H7 (cell line): ENCODE results near the gene ZNF221. TPM values are rescaled to one million over a fixed set of nuclear protein-coding genes. Genes with fewer than 3 reads are reported as not detected.

Source experiments
- DNase-seq: peaks from one replicate; pipeline ENCODE4 v3.0.0; 2012
- H3K27me3 ChIP-seq: 2 replicates; pipeline ENCODE4 v1.6.0; 2011; ENCODE audit warnings: mild to moderate bottlenecking, low read length; ENCODE audit not compliant: control insufficient read depth, insufficient read depth
- H3K36me3 ChIP-seq: replicated peaks from 2 replicates; pipeline ENCODE4 v1.5.1; 2011; ENCODE audit warnings: low read length; ENCODE audit not compliant: control insufficient read depth, insufficient read depth
- H3K4me3 ChIP-seq: 2 replicates; pipeline ENCODE4 v1.5.1; 2011; ENCODE audit warnings: low read depth, mild to moderate bottlenecking, control low read depth, low read length, moderate library complexity; ENCODE audit not compliant: insufficient read depth
- total RNA-seq: library from RNA; depleted of rRNA; stranded (reverse); fragments of >200 nt; shearing (Covaris generic); gene quantifications from 2 replicates; pipeline ENCODE4 v1.2.3, GENCODE V29; 2014; rRNA removed

Gene ZNF221
- 2.2 and 3.0 TPM in 2 replicates for total RNA-seq

DNA sequence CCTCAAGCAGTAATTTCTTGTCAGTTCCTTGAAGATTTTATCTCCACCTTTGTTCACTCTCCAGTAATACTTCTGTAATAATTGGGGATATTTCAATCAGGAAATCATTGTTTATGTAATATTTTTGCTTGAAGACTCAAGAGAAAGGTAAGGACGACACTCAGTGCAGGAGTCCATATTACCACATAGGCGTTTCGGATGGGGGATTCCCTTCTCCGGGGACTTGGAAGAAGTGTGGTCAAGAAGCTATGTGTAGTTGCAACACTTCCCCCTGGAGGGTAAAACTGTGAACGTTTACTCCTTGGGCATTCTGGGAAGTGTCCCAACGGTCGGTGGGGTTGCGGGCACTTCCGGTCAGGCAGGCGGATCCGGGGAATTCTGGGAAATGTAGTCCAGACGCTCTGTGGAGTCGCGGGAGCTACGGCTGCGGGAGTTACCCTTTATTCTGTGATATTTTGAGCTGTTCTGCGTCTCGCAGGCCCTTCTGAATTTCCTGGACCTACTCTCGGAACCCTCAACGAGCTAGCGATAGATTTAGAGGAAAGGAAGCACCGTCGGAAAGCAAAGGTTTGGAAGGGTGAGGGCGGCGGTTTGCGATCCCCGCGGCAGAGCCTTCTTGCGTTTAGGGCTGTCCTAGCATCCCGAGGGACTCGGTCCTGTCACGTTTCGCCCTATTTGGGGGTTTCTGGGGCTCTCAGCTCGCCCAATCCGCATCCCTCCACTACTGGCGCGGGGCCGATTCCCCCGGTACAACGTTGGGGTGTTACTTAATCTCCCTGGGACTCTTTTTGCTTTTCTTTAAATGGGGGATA is at the start of gene ZNF221:
ZNF221 (plus strand) TSS at position 395 of the 812 bp plus-strand sequence. CDS start 11,499 bp downstream, outside the sequence.
- DNase-seq: peak; percentile 91
- Histone ChIP-seq H3K27me3 (no peaks in the 10 kb centered on the region), H3K4me3 (peak within 1 kb of the TSS; percentile 79), H3K36me3 (no peaks in the 10 kb centered on the region)

DNA sequence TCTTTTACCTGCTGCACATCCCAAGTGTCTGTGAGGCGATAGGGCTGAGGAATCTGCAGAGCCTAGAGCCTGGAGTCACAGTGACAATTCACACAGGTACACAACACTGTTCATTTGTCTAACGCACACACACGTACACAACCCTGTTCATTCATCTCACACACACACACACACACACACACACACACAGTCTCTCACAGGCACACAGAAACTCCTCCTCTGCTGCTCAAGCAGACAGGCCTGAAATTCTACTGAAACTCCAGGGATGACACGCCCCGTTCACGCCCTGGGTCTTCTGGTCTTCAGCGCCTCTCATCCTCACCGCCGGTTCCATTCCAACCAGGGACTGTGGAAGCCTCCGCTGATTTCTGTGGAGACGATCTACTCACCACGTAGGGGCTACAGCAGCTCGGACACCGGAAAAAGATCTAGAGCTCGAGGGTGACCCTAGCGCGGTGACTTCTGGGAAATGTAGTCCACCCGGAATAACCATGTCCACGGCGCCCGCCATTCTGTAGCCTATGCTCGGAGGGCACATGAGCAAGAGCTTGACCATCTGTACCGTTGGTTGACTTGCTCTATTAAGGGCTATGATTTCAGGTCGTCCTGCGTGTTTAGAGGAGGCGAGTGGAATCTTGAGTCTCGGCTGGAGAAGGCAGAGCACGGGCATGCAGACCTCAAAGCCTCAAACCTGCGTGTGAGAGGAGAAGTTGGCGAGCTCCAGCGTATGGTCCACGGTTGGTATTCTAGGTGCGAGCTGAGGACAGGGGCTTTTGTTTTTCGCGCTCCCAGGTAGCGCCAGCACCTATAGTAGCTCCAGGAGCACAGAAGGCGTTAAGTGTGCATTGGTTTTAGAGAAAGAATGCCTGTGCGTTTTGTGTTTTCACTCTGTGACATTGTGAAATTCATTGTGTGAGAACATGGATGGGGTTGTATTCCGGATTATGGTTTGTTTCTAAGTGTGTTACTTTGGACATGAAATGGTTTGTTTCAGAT is 49.3 kb upstream of the ZNF221 start:
- DNase-seq: peak; percentile 35
- Histone ChIP-seq H3K27me3 (no peaks in the 10 kb centered on the region), H3K36me3 (no peaks in the 10 kb centered on the region), H3K4me3 (peak overlapping the region; percentile 53)

DNA sequence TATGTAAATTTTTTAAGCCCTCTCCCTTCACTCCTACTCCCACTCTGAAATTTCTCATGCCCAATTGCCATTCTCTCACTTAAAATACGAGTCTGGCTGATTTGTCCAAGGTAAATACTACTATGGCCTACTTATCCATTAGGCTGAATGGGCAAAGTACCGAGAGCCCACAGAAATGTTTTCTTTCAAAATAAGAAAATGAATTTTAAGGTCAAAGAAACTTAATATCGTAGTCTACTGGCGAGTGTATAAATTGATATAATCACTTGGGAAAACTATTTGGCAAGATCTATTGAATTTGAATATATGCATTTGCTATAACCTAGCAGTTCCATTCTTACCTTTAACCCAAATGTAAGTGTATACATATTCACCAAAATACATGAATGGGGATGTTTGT is 48.6 kb upstream of the ZNF221 start:
- Histone ChIP-seq H3K4me3 (no peak overlapping the region), H3K36me3 (no peaks in the 10 kb centered on the region), H3K27me3 (no peaks in the 10 kb centered on the region)
- no peak for DNase-seq

DNA sequence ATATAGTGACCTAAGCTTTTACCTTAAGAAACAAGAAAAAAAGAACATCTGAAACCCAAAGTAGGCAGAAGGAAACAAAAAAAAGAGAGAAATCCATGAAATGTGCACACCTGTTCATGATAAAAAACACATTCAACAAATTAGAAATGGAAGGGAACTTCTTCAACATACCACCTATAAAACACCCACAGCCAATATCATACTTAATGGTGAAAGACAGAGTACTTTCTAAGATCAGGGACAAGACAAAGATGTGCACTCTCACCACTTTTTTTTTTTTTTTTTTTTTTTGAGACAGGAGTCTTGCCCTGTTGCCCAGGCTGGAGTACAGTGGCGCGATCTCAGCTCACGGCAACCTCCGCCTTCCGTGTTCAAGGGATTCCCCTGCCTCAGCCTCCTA is 45.1 kb upstream of the ZNF221 start:
- Histone ChIP-seq H3K4me3 (no peak overlapping the region), H3K36me3 (no peaks in the 10 kb centered on the region), H3K27me3 (no peaks in the 10 kb centered on the region)
- no peak for DNase-seq

DNA sequence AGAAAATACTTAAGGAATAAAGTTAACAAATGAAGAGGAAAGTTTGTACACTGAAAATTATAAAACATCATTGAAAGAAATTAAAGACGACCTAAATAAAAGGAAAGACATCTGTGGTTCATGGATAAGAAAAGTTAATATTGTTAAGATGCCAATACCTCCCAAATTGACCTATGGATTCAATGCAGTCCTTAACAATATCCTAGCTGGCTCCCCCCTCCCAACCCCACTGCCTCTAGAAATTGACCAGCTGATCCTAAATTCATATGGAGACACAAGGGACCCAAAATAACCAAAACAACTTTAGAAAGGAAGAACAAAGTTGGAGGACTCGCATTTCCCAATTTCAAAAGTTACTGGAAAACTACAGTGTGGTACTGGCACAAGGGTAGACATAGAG is 44.3 kb upstream of the ZNF221 start:
- DNase-seq: no peak
- H3K4me3 ChIP-seq: no peak overlapping the region
- H3K36me3 ChIP-seq: no peaks in the 10 kb centered on the region
- H3K27me3 ChIP-seq: no peaks in the 10 kb centered on the region

DNA sequence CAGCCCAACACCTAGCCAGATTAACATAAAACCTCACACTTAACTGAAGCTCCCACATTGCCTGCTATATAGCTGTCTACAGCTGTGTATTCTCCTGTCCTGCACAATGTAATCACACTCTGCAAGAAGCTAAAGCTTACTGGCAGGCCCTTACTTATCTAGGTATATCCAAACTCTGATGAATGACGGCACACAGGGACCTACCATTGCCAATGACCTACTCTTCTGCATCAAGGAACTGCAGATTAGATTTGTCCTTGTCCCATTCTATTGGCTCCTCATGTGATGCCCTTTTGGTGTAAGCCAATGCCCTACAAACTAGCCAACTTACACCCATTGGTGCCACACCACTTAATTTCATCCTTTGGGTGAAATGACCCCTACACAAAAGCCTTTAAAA is 42.4 kb upstream of the ZNF221 start:
- DNase-seq: no peak
- Histone ChIP-seq H3K36me3 (peaks cover 3% of the 10 kb centered on the region), H3K27me3 (no peaks in the 10 kb centered on the region), H3K4me3 (no peak overlapping the region)

DNA sequence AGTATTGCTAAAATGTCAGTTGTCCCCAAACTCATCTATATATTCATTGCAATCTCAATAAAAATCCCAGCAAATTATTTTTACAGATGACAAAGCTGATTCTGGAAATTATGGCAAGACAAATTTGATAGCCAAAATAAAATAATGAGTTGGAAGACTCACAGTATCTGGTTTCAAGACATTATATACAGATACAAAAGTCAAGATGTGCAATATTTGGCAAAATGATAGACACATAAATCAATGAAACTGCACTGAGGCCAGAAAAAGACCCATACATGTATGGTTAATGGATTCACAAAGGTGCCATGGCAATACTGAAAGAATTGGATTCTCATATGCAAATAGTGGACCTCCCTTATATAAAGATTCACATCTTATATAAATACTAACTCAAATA is 40.1 kb upstream of the ZNF221 start:
- DNase-seq: no peak
- no peaks in the 10 kb centered on the region for H3K27me3 ChIP-seq
- peaks cover 20% of the 10 kb centered on the region for H3K36me3 ChIP-seq
- no peak overlapping the region for H3K4me3 ChIP-seq

DNA sequence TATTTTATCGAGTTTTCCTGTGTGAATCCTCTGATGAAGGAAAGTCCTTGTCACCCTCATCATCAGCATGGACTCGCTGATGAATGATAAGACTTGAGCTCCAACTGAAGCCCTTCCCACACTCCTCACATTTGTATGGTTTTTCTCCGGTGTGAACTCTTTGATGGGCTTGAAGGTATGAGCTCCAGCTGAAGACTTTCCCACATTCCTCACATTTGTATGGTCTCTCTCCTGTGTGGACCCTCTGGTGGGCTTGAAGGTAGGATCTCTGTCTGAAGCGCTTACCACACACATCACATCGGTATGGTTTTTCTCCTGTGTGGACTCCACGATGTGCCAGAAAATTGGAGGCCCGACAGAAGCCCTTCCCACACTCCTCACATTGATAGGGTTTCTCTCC is 37.6 kb upstream of the ZNF221 start:
- DNase-seq: no peak
- Histone ChIP-seq H3K36me3 (peaks cover 25% of the 10 kb centered on the region), H3K4me3 (no peak overlapping the region), H3K27me3 (no peaks in the 10 kb centered on the region)

DNA sequence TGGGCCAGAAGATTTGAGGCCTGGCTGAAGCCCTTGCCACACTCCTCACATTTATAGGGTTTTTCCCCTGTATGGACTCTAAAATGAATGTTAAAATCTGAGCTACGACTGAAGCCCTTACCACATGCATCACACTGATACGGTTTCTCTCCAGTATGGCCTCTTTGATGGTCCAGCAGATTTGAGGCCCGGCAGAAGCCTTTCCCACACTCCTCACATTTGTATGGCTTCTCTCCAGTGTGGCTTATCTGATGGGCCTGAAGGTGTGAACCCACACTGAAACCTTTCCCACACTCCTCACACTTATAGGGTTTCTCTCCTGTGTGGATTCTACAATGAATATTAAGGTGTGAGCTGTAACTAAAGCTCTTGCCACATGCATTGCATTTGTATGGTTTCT is 37.0 kb upstream of the ZNF221 start:
- Histone ChIP-seq H3K27me3 (no peaks in the 10 kb centered on the region), H3K4me3 (no peak overlapping the region), H3K36me3 (peaks cover 25% of the 10 kb centered on the region)
- DNase-seq: no peak

DNA sequence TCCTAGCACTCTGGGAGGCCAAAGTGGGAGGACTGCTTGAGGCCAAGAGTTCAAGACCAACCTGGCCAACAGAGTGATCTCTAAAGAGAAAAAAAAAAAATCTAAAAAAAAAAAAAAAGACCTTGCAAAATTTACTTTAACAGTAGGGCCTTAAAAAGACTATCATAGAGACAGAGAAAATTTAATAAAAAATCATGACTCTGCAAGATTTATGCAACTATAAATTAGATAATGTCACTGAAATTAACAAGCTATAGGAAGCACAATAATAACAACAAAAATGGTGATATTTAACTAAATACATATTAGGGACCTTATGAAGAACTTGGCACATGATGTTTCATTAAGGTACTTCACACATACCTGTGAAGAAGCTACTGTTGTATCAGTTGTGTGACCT is 27.2 kb upstream of the ZNF221 start:
- Histone ChIP-seq H3K27me3 (no peaks in the 10 kb centered on the region), H3K4me3 (no peak overlapping the region), H3K36me3 (peaks cover 20% of the 10 kb centered on the region)
- DNase-seq: no peak

DNA sequence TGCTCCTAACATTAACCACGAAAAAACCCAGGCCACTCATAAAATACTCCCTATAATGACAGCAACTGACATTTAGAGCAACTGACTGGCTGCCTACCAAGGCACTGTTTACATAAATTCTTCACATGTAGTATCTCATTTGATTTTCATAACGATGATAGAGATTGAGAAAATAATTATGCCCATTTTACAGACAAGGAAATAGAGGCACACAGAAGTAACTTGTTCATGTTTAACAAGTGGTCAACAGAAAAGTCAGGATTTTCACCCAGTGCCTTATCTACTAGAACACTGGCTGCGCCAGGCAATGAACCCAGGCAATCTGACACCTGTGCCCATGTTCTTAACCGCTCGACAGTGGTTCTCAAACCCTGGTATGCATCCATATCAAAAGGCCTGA is 22.2 kb upstream of the ZNF221 start:
- Histone ChIP-seq H3K27me3 (no peaks in the 10 kb centered on the region), H3K4me3 (no peak overlapping the region), H3K36me3 (peaks cover 23% of the 10 kb centered on the region)
- DNase-seq: no peak

DNA sequence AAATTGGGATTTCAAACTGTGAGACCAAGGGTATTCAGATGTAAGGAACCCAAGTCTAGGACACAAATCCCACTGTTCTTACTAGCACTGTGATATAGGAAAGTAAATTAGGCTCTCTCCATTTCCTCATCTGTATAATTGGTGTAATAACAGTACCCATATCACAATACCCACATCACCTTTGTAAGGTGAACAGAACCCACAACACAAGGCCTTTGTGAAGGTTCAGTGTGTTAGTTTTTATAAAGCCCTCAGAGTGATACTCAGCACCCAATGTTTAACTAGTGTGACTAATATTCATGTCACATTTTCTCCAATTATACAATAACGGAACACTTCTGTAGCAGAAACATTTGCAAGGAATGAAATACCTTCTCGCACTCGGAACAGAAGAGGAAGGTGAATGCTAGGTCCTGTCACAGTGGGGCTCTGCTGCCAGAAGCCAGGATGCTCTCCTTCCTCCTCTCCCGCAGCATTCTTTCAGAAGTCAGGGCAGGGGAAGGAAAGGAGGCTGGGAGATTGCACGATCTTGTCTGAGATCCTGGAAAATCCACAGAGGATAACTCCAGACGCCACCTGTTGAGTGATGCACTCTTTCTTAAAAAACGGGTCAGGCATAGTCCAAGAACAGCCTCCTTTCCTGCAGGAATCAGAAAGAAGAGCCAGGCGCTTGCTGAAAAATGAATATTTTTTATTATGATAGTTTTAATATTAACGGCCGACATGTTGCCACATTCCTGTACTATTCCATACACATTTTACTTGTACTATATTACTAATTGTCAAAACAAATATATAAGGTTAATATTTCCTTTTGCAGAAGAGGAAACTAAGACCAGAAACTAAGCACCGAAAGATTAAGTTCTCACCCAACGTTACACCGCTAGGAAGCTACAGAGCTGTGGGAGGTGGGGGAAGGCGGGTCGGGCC is 16.7 kb upstream of the ZNF221 start:
- peak; percentile 17 for DNase-seq
- H3K36me3 ChIP-seq: peaks cover 9% of the 10 kb centered on the region
- peak overlapping the region; percentile 81 for H3K4me3 ChIP-seq
- no peaks in the 10 kb centered on the region for H3K27me3 ChIP-seq

DNA sequence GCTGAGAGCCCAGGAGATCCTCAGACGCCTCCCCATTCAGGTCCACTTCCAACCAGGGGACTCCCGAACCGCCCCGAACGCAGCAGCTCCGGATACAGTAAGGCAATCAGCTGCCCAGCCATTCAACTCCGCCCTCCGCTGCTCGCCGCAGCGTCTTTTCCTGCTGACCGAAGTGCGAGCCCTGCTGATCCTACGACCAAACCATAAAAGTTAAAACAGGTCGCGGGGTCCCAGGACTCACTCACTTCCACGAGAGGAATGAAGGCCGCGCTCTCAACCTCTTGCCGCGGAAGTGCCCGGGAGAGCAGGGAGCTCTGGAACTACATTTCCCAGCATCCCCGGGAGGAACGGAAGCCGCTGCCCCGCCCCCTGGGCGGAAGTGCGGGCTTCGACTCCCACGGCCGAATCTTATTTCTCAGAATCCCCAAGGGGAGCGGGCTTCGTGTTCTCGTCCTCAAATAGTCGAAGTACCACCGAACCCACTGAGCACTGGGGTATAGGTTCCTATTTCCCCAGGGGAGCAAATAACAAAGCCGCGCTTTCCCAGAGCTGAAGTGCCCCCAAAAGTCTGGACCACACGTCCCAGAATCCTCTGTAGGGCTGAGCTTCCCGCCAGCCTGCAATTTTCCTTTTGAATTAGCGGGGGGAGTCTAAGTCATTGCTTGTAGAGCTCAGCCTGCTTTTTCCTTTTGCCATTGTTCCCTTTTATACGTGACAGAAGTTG is 15.9 kb upstream of the ZNF221 start, which contains the start of gene ZNF45:
ZNF45 (minus strand) TSS at position 298 of the 724 bp plus-strand sequence. CDS start 13,097 bp downstream, outside the sequence.
- Histone ChIP-seq H3K4me3 (peak within 1 kb of the TSS; percentile 81), H3K27me3 (no peaks in the 10 kb centered on the region), H3K36me3 (peaks cover 5% of the 10 kb centered on the region)
- peak; percentile 89 for DNase-seq
